Measurements from ENCODE around the gene ZBTB26.

GRCh38 chr9:122912671-122912963 is 18.7 kb downstream of the ZBTB26 start:
- TF ChIP-seq CTCF (conservative IDR thresholded peaks at IDR 0.05) (no peak), ZFX (IDR thresholded peaks at IDR 0.05) (no peak)

Measured in C4-2B (cell line).